ENCODE data around the gene PSMD1. TPM values are rescaled to one million over a fixed set of nuclear protein-coding genes. Genes with fewer than 3 reads are reported as not detected.

PSMD1 gene
- total RNA-seq, 1 experiment from 2014 or later, result 133 TPM

DNA sequence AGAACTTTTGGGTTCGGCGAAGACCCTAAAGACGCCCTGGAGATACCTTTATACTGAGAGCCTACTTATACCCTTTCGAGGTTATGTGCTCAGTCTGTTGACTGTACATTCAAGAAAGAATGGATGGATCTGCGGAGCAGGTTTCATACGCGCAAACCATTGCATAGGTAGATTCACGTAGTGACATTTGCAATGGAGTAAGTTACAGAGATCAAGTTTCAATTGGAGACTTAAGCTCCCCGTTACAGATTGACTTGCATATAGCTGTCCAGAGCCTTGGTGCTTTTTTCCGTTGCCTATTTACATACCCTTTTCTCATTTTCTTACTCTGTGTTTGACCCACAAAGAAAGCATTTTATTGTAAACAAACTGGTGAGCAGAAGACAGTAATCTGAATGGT, 923 bp downstream of the PSMD1 start (continued):
- TF ChIP-seq TCF7L2 (IDR thresholded peaks at IDR 0.05; ENCODE audit: borderline replicate concordance, extremely low read depth, insufficient read depth, insufficient read length), result no peak
- no peak for TF ChIP-seq SRF (IDR thresholded peaks at IDR 0.05; ENCODE audit: low read depth)
- TF ChIP-seq ELF1 (IDR thresholded peaks at IDR 0.05; ENCODE audit: borderline replicate concordance, low read depth), result no peak
- no peak for TF ChIP-seq CBX3 (IDR thresholded peaks at IDR 0.05; ENCODE audit: low read depth)

DNA sequence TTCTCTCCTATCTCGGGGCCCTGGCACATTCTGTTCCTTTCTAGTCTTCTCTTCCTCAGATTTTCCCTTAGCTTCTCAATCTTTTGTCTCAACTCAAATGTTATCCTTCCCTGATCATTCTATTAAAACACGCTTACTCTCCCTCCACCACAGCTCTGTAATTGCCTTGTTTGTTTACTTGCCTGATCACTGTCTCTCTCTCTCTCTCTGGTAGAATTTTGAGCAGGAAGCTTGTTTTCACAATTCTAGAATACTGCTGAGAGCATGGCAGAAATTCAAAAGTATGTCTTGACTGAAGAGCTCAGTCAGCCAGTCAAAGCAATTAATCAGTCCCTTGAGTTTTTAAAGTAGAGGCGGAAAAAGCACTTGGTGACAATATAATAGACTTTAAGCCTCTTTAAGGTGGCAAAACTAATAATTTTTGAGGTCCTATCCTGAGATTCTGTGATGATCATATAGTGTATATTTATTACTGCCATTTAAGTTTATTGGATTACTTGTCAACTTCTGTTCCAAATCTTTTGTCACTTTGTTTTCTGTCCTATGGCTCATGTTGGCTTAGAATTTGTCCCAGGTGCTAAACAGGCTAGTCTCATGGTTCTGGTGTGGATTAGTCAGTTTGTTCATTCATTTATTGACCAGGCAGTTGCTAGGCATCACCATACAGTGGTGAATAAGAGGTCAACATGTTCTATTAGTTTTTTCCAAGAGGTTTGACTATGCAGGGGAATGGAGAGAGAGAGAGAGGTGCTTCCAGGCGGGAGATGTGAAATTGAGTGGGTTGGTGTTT, 2.3 kb downstream of the PSMD1 start:
- H3K4me3 ChIP-seq (replicated peaks in 1 of 2; ENCODE audit: low read depth in 1 of 2, low read length in 2 of 2), result peak overlapping the region in 1 of 2 experiments; percentile 100; a peak in 2 of 4 replicates
- H3K36me3 ChIP-seq (ENCODE audit: control insufficient read depth in 1 of 2, insufficient read depth in 2 of 2, low read length in 2 of 2), result peaks cover 23 to 28% of the 10 kb centered on the region in 2 experiments
- DNase-seq (ENCODE audit: low read depth, low spot score), result no peak
- H3K4me1 ChIP-seq (ENCODE audit: control insufficient read depth in 1 of 2, insufficient read depth in 2 of 2, low read length in 2 of 2), result peaks cover 15 to 29% of the 10 kb centered on the region in 2 experiments
- no peaks in the 10 kb centered on the region for H3K9me3 ChIP-seq (ENCODE audit: control insufficient read depth in 1 of 2, insufficient read depth in 1 of 2, low read depth in 1 of 2, low read length in 2 of 2)
- no peak for ATAC-seq
- peaks cover 73% of the 10 kb centered on the region for H3K79me2 ChIP-seq (ENCODE audit: insufficient read depth, low read length)
- H4K20me1 ChIP-seq (ENCODE audit: insufficient read depth), result no peaks in the 10 kb centered on the region
- ChIA-PET RAD21 (ENCODE audit: low non-redundant PET in 1 of 2, low total read pairs in 2 of 2, uncharacterized antibody in 2 of 2, unreplicated experiment in 2 of 2) (no interaction called here), POLR2A (interaction anchor here (0.6 kb wide), 1 partner anchor 351 kb away, joined by 6 read pairs; no protein-coding TSS in a partner anchor), CTCF (interaction anchor here (1.2 kb wide), 1 partner anchor 235 kb away, joined by 4 read pairs; no protein-coding TSS in a partner anchor)
- H3K9ac ChIP-seq (ENCODE audit: low read length), result 0 out of 2 replicates have a peak overlapping the region, but pooled peaks have one; percentile 94
- H3K27ac ChIP-seq (ENCODE audit: low read depth, low read length), result no peak overlapping the region
- TF ChIP-seq ELF1 (IDR thresholded peaks at IDR 0.05; ENCODE audit: borderline replicate concordance, low read depth), result no peak
- TF ChIP-seq TCF7L2 (IDR thresholded peaks at IDR 0.05; ENCODE audit: borderline replicate concordance, extremely low read depth, insufficient read depth, insufficient read length), result no peak
- TF ChIP-seq, protein P1, sequence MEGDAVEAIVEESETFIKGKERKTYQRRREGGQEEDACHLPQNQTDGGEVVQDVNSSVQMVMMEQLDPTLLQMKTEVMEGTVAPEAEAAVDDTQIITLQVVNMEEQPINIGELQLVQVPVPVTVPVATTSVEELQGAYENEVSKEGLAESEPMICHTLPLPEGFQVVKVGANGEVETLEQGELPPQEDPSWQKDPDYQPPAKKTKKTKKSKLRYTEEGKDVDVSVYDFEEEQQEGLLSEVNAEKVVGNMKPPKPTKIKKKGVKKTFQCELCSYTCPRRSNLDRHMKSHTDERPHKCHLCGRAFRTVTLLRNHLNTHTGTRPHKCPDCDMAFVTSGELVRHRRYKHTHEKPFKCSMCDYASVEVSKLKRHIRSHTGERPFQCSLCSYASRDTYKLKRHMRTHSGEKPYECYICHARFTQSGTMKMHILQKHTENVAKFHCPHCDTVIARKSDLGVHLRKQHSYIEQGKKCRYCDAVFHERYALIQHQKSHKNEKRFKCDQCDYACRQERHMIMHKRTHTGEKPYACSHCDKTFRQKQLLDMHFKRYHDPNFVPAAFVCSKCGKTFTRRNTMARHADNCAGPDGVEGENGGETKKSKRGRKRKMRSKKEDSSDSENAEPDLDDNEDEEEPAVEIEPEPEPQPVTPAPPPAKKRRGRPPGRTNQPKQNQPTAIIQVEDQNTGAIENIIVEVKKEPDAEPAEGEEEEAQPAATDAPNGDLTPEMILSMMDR (IDR thresholded peaks at IDR 0.05 in 2 of 3, conservative IDR thresholded peaks at IDR 0.05 in 1 of 3; ENCODE audit: borderline replicate concordance in 1 of 3, insufficient read depth in 1 of 3, low read depth in 2 of 3, low read length in 2 of 3), result no peak
- TF ChIP-seq, protein P2, sequence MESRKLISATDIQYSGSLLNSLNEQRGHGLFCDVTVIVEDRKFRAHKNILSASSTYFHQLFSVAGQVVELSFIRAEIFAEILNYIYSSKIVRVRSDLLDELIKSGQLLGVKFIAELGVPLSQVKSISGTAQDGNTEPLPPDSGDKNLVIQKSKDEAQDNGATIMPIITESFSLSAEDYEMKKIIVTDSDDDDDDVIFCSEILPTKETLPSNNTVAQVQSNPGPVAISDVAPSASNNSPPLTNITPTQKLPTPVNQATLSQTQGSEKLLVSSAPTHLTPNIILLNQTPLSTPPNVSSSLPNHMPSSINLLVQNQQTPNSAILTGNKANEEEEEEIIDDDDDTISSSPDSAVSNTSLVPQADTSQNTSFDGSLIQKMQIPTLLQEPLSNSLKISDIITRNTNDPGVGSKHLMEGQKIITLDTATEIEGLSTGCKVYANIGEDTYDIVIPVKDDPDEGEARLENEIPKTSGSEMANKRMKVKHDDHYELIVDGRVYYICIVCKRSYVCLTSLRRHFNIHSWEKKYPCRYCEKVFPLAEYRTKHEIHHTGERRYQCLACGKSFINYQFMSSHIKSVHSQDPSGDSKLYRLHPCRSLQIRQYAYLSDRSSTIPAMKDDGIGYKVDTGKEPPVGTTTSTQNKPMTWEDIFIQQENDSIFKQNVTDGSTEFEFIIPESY (IDR thresholded peaks at IDR 0.05; ENCODE audit: extremely low read depth, insufficient replicate concordance, low read length), result no peak
- TF ChIP-seq EGR1 (IDR thresholded peaks at IDR 0.05; ENCODE audit: low read depth), result no peak
- TF ChIP-seq RAD21 (IDR thresholded peaks at IDR 0.05; ENCODE audit: low read depth), result no peak
- TF ChIP-seq ZNF274 (IDR thresholded peaks at IDR 0.05; ENCODE audit: low read depth, low read length), result no peak
- no peak for TF ChIP-seq JUND (IDR thresholded peaks at IDR 0.05)
- no peak for TF ChIP-seq SIN3A (IDR thresholded peaks at IDR 0.05; ENCODE audit: low read depth)
- TF ChIP-seq CEBPB (IDR thresholded peaks at IDR 0.05; ENCODE audit: low read depth), result no peak
- TF ChIP-seq EZH2 (IDR thresholded peaks at IDR 0.05), result no peak
- TF ChIP-seq, protein P3, sequence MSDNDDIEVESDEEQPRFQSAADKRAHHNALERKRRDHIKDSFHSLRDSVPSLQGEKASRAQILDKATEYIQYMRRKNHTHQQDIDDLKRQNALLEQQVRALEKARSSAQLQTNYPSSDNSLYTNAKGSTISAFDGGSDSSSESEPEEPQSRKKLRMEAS (IDR thresholded peaks at IDR 0.05), result no peak
- no peak for TF ChIP-seq SRF (IDR thresholded peaks at IDR 0.05; ENCODE audit: low read depth)
- TF ChIP-seq SP1 (IDR thresholded peaks at IDR 0.05; ENCODE audit: low read depth), result no peak
- TF ChIP-seq POLR2A (IDR thresholded peaks at IDR 0.05; ENCODE audit: borderline replicate concordance, extremely low read depth, insufficient read depth, insufficient read length), result no peak
- TF ChIP-seq ZFX (IDR thresholded peaks at IDR 0.05), result no peak
- no peak for TF ChIP-seq YY1 (IDR thresholded peaks at IDR 0.05; ENCODE audit: extremely low read depth, insufficient replicate concordance, low read depth, low read length)
- TF ChIP-seq EZH2phosphoT487 (IDR thresholded peaks at IDR 0.05; ENCODE audit: borderline replicate concordance), result no peak
- no peak overlapping the region for H2AFZ ChIP-seq (ENCODE audit: low read depth, low read length, poor library complexity, severe bottlenecking)
- no TSS peak for BruUV-seq (replicated peaks)
- intact Hi-C loops (cut with micrococcal nuclease), result no loop called here
- H3K4me2 ChIP-seq (ENCODE audit: low read length), result peak overlapping the region; percentile 89
- no peaks in the 10 kb centered on the region for H3K9me2 ChIP-seq (ENCODE audit: insufficient read depth)
- no peaks in the 10 kb centered on the region for H3K27me3 ChIP-seq (ENCODE audit: insufficient read depth, low read length)
